GM13976 (cell line): Measurements from ENCODE around the gene MAP2K3.

Source experiments
- DNase-seq: peaks from one replicate; pipeline ENCODE4 v3.0.0; 2012; ENCODE audit warnings: low spot score
- CTCF ChIP-seq: IDR thresholded peaks from 2 replicates; pipeline ENCODE4 v1.5.1; 2012; ENCODE audit warnings: borderline replicate concordance, mild to moderate bottlenecking; ENCODE audit not compliant: insufficient read depth; ENCODE audit errors: extremely low read depth, missing control alignments, control extremely low read depth
- in situ Hi-C: fragments of 300-500 bp; cut with MboI; formaldehyde crosslinking; loops from one replicate; pipeline ENCODE4 v1.12.0; 2022; ENCODE audit warnings: low sequenced_read_pairs, mixed read lengths, inconsistent platforms; ENCODE audit not compliant: unreplicated experiment

Gene MAP2K3

GRCh38 chr17:21286066-21286770 lies 1.7 kb downstream of the MAP2K3 start:
- DNase-seq: peak; percentile 43
- no peak for TF ChIP-seq CTCF
- in situ Hi-C loops: loop anchor here (25.0 kb wide), 2 partner anchors 151 to 226 kb away; no protein-coding TSS in a partner anchor

DNA sequence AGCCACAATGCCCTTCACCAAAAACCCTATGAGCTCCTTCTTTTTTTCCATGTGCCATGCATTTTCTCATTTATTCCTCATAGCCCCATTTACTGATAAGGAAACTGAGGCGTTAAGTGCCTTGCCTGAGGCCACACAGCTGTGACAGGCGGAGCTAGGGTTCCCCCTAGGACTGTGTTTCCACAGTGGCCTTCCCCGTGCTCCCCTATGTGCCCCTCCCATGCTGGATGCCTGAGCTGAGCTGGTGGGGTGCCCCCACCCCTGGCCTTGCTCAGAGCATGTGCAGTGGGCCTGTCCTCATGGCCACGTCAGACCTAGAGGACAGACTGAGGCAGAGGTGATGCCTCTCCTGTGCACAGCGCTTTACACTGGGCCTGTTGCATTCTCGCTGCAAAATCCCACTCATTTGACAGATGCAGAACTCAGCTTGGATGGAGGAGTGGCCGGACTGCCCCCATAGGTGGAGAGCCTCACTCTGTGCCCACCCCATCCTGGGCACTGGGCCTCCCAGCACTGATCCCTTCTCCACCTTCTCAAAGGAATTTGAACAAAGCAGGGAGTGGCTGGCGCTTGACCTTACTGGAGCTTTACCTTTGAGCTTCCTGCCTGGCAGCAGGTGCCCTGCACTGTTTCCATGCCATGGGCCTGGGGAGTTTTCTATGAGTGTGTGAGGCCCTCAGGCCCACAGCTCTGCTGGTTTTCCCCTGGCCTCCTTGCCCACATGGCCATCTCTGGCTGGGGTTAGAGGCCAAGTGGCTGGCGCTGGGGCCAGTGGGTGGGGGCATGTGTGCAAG lies 2.6 kb downstream of the MAP2K3 start:
- peak; percentile 40 for DNase-seq
- in situ Hi-C loops: loop anchor here (25.0 kb wide), 2 partner anchors 150 to 225 kb away; no protein-coding TSS in a partner anchor
- no peak for TF ChIP-seq CTCF

GRCh38 chr17:21287703-21288449 lies 3.4 kb downstream of the MAP2K3 start:
- no peak for TF ChIP-seq CTCF
- peak; percentile 78 for DNase-seq
- in situ Hi-C loops: loop anchor here (25.0 kb wide), 2 partner anchors 149 to 224 kb away; no protein-coding TSS in a partner anchor

- in situ Hi-C loops: loop anchor here (25.0 kb wide), 2 partner anchors 149 to 224 kb away; no protein-coding TSS in a partner anchor
- peak; percentile 24 for TF ChIP-seq CTCF
- peak; percentile 66 for DNase-seq
Observed at GRCh38 chr17:21288571-21289017, 4.1 kb downstream of the MAP2K3 start.

- TF ChIP-seq CTCF: no peak
- no peak for DNase-seq
- in situ Hi-C loops: loop anchor here (25.0 kb wide), 2 partner anchors 148 to 223 kb away; no protein-coding TSS in a partner anchor
Observed at GRCh38 chr17:21289175-21289901, 4.8 kb downstream of the MAP2K3 start.

DNA sequence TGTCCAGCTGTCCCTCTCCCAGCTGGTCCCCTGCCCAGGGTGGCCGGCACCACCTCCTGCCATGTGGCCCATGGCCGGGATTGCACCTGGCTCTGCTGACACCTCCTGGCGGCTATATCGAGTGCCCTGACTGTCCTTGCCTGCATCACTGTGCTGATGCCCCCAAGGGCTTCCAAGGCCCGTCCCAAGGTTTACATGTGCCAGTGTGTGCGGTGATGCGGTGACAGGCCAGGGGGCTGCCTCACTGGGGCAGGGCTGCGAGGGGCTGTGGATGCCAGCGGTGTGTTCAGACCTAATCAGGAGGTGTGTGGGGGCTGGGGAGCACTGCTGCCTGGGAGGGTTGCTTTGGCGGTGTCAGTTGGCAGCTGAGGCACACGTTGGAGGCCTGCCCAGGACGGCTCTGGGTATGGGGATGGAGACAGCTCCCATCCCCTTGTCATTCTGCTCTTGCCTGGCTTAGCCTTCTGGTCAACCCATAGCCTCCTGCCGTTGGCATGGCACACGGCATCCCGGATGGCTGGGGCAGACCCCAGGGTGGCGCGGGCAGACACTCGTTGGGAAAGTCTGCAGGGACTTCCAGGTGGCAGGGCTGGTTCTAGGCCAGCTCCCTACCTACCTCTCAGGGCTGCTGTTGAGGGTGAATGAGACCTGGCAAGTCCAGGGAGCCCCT lies 5.5 kb downstream of the MAP2K3 start:
- DNase-seq: no peak
- in situ Hi-C loops: loop anchor here (25.0 kb wide), 2 partner anchors 147 to 222 kb away; no protein-coding TSS in a partner anchor
- no peak for TF ChIP-seq CTCF
